ENCODE results near the gene INTS15.
"Not testable (repeated sequence)": the region's sequence is repeated elsewhere in the genome, so short reads cannot be mapped to it uniquely, and the experiment has no call there.

INTS15 gene

DNA sequence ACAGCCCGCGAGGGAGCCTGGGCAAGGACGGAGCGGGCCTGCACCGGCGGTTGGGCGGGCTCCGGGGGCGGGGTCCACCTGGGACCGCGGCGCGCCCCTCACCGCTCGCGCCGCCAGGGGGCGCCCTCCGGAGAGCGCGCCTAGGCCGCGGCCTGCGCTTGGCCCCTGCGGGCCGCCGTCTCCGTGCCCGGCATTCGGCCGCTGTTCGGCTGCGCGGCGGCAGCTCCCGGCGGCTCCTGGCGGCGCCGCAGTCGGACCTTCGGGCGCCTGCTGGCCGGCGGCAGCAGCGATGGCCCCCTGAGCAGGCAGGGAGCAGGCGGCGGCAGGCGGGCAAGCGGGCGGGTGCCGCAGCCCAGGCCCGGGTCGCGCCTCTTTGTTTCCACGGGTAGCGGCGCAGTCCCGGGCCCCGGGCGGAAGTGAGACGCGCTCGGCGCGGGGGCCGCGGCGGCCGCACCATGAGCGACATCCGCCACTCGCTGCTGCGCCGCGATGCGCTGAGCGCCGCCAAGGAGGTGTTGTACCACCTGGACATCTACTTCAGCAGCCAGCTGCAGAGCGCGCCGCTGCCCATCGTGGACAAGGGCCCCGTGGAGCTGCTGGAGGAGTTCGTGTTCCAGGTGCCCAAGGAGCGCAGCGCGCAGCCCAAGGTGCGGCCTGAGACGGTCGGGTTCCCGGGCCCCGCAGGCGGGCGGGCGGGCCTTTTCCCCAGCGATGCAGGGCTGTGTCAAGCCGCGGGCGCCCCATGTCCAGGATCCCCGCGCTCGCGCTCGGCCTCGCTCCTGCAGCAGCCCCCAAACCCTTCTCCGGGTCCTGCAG is at the start of gene INTS15:
INTS15 (plus strand) TSS at position 193 of the 816 bp plus-strand sequence; CDS start at position 456, 263 bp downstream.
- DNase-seq (ENCODE audit: low read depth) = peak; percentile 67

DNA sequence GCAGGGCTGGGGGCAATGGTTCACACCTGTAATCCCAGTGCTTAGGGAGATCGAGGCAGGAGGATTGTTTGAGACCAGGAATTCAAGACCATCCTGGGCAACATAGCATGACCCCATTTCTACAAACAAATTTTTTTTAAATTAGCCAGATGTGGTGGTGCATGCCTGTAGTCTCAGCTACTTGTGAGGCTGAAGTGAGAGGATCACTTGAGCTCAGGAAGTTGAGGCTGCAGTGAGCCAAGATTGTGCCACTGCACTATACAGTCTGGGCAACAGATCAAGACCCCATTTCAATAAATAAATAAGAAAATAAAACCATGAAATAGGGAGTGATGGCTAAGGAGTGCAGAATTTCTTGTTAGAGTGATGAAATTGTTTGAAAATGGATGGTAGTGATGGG is 47.5 kb upstream of the INTS15 start:
- no peak for DNase-seq (ENCODE audit: low read depth)

DNA sequence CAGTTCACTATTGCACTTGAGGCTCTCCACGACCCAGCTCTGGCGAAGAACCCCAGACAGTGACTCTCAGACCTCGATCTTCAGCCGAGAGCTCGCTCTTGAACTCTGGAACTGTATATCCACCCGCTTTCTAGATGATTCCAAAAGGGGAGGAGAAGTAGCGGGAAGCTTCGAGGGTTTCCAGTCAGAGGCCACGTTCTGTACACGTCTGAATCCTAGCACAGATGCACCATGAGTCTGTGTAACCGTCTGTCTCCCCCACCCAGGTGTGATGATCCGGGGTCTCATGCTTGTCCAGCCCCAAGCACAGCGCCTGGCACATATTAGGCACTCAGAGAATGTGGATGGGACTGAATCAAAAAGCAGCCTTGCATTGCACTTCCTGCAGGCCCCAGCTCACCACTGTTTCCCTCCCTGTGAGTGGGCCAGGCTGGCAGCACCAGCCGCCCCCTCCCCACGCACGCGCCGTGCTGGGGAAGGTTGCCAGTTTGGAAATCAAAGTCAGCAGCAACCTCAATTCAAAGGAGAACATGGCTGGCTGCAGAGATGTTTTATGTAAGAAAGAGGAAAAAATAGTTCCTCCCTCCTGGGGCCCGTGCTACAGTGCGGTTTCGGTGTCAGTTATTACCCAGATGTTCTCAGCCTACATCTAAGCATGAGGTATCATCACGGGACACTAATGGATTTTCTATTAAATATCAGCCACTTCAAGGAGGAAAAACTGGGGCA is 44.3 kb upstream of the INTS15 start:
- DNase-seq (ENCODE audit: low read depth) = no peak

DNA sequence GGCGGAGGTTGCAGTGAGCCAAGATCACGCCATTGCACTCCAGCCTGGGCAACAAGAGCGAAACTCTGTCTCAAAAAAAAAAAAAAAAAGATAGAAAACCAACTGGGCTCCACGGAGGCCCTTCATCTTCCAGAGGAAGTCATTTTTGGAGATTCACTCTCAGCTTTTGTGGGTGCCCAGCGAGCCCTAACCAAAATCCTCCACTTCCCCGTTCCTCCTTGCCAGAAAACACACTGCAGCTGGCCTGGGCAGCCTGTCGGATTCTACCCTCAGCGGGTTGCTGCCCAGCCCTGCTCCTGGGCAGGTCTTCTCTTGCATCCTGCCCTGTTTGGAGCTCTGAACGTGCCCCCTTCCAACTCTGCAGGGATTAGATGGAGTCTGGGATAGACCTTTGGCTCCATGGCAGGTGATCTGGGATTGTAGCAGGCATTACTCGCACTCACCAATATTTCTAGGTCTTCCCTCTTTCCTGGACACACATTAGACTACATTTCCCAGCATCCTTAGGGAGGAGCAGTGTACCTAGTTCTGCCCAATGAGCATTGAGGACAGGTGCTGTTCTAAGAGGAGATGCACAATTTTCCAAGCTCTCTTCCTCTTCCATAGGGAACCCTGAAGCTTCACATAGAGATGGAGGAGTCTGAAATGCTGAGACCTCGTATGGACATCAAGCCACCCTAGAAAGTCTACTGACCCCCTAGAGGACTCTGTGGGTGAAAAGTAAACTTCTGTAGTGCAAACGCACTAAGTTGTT is 43.1 kb upstream of the INTS15 start:
- DNase-seq (ENCODE audit: low read depth) = no peak

DNA sequence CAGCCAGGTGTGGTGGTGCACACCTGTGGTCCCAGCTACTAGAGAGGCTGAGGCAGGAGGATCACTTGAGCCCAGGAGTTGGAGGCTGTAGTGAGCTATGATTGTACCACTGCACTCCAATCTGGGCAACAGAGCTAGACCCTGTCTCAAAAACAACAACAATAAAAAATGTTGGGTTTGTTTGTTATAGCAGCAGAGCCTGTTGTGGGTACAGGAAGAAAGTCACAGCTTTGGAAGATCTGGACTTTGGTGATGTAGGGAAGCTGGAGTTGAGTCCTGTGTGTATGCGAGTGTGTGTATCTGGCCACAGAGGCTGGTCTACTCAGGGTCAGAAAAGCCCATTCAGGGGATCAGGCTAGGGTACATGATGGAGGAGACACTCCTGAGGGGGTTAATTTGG is 42.4 kb upstream of the INTS15 start:
- no peak for DNase-seq (ENCODE audit: low read depth)

DNA sequence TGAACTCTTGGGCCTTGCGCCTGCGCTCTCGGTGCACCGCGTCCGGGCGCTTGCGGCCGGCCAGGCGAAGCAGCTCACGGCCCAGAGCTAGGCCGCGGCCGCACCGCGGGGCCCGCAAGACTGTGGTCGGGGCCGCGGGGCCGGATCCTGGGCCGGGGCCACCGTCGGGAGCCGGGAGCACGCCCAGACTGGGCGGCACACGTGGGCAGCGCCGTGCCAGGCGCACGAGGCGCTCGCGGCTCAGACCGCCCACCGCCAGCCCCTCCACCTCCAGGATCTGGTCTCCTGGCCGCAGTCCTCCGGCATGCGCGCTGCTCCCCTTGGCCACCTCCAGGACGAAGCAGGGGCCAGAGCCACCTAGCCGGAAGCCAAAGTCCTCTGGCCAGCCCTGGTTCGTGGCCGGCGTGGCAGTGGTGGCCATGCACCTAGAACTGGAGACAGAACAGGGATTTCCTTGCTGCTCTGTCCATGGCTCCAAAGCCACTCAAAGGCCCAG is 38.8 kb upstream of the INTS15 start, which contains the start of gene GRID2IP:
GRID2IP (minus strand) TSS at position 446 of the 496 bp plus-strand sequence; CDS start at position 421, 25 bp downstream.
- DNase-seq (ENCODE audit: low read depth) = no peak

DNA sequence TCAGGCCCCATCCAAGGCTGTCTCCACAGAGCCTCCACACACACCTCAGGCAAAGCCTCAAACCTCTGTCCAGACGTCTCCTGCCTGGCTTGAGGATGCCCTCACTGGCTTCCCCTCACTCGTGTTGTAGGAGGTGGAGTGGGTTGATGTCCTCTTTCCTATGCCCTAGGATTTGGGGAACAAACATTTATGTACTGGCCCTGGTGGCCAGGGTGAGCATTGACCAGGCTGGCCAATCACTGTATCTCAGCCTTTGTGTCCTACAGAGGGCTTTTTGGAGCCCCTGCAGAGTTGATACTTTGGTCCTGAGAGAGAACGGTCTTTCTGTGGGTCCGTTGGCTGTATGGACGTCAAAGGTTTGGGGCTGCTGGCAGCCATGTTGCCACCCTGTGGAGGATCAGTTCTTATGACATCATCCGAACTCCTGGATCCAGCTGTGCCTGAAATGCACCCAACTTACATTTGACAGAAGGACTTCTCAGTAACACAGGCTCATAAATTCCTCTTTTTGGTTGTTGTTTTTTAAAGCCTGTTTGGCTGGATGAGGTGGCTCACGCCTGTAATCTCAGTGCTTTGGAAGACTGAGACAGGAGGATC is 36.3 kb upstream of the INTS15 start:
- DNase-seq (ENCODE audit: low read depth) = no peak

DNA sequence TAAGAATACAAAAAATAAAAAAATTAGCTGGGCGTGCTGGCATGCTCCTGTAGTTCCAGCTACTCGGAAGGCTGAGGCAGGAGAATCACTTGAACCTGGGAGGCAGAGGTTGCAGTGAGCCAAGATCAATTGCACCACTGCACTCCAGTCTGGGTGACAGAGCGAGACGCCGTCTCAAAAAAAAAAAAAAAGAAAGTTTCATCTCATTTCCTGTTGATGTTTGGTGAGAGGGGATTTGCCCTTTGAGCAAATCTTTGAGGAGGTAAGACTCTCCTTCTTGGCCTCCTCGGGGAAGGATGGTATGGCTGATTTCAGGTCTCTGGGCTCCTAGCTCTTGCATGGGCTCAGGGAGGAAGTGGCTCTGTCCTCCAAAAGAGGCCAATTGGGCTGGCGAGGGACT is 35.0 kb upstream of the INTS15 start:
- no peak for DNase-seq (ENCODE audit: low read depth)

DNA sequence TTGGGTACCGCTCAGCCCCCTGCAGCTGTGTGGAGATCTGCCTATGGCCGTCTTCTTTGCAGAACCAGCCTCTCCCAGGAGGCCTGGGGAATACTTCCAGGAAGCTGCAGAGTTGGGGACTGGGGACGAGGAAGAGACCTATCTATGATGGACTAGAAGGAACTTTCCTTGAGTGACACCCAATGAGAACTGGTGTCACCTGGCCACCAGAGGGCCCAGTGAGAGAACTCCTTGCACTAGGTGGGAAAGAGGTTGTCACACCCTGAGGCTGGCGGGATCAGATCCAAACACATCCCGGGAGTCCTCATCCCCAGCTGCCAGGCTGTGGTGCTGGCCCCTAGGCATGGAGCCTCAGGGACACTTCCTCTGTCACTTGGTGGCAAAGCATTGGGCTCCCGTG is 33.6 kb upstream of the INTS15 start:
- DNase-seq (ENCODE audit: low read depth) = no peak

DNA sequence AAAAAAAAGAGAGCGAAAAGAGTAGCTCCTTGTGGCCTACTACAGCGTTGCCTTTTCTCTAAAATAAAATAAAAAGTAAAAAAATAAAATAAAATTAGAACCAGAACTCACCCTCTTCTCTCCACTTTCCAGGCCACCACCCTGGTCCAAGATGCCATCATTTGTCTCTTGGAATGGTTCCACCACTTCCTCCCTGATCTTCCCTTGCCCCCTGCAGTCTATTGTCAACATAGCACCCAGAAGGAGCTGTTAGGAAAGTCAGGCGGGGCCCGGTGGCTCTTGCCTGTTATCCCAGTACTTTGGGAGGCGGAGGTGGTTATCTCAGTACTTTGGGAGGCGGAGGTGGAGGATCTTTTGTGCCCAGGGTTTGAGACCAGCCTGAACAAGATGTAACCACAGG is 31.0 kb upstream of the INTS15 start:
- no peak for DNase-seq (ENCODE audit: low read depth)

DNA sequence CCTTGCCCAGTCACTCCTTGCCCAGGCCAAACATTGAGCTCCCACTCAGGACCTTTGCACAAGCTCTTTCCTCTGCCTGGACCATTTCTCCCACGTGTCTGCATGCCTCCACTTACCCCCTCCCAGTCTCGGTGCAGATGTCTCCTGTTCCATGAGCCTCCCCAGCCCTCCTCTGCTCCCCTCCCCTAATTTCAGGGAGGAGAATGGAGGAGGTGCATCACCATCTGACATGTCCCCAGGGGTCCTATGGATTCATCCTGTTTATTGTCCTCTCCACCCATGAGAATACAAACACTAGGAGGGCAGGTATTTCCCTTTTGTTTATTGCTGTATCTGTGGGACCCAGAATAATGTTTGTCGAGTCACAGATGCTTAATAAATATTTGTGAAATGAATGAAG is 29.9 kb upstream of the INTS15 start:
- DNase-seq (ENCODE audit: low read depth) = no peak

DNA sequence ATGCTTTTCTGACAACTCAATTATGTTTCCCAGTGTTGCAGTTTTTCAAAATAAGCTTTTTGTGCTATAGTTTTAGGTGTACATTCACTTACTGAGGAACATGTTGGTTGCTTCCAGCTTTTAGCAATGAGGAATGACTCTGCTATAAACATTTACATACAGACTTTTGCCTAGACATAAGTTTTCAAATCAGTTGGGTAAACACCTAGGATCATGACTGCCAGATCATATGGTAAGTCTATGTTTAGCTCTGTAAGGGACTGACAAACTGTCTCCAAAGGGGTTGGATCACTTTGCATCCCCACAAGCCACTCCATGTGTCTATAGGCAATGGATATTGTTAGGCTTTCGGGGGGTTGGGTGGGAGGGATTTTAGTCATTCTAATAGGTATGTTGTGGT is 27.7 kb upstream of the INTS15 start:
- DNase-seq (ENCODE audit: low read depth) = no peak

DNA sequence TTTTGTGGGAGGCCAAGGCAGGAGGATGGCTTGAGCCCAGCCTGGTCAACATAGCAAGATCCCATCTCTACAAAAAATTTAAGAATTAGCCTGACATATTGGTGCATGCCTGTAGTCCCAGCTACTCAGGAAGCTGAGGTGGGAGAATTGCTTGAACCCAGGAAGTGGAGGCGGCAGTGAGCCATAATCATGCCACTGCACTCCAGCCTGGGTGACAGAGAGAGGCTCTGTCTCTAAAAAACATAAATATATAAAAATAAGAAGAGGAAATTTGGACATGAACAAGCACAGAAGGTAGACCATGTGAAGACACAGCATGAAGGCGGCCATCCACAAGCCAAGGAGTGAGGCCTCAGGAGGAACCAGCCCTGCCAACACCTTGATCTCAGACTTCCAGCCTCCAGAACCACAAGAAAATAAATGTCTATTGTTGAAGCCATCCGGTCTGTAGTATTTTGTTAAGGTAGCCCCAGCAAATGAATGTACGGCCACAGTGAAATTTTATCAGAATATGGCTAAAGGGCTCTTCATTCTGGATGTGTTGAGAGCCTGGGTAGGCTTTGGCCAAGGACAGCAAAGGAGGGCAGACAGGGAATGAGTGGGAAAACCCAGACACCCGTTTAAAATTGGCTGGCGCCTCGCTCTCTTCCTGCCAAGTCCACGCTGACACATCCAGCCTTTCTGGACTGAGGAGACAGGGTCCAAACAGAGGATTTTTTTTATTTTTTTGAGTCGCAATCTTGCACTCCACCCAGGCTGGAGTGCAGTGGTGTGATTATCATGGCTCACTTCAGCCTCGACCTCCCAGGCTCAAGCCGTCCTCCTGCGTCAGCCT is 25.7 kb upstream of the INTS15 start:
- DNase-seq (ENCODE audit: low read depth) = no peak

DNA sequence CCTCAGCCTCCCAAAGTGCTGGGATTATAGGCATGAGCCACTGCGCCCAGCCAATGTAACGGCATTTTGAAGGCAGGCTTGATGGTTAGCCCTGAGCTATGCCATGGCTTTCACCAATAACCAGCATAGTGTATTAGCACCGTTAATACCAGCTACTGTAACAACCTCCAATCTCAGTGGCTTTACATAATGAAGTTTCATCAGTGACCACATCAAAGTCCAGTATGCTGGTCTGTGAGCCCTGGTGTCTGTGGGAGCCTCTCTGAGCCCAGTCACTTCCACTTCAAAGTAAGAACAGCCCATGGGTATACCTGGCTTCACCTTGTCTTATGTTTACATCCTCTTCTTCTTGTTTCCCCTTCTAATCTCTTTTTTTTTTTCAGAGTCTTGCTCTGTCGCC is 24.2 kb upstream of the INTS15 start:
- DNase-seq (ENCODE audit: low read depth) = no peak

DNA sequence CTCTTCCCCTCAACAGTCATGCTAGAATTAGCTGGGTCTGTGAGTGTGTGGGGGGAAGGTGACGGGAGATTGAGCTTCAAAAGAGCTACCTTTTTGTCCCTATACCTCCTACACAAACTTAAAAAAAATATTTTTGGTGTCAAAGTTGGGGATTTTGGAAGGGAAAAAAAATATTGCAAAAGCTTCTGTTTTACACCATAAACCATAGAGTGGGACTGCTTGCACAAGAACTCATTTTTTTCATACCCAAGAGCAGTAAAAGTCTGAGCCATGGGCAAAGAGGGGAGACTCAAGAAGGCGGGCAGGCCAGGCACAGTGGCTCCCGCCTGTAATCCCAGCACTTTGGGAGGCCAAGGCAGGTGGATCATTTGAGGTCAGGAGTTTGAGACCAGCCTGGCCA is 21.9 kb upstream of the INTS15 start:
- DNase-seq (ENCODE audit: low read depth) = no peak

DNA sequence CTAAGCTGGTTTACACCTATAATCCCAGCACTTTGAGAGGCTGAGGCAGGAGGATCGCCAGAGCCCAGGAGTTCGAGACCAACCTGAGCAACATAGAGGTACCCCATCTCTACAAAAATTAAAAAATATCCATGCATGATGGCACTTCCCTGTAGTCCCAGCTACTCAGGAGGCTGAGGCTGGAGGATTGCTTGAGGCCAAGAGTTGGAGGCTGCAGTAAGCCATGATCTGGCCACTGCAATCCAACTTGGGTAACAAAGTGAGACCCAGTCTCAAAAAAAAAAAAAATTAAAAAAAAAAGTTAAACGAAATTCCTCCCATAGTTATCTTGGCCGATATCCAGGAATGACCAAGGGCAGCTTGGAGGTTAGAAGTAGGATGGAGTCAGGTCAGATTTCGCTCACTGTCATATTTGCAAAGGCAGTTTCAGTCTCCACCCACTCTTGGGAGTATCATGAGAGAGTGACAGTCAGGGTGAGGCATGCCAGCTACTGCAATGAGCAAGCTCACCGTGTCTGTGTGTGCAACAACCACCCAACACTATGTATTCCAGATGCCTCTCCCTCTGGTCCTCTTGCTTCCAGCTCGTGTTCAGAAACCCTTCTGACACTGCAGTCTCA is 18.6 kb upstream of the INTS15 start:
- DNase-seq (ENCODE audit: low read depth) = no peak

DNA sequence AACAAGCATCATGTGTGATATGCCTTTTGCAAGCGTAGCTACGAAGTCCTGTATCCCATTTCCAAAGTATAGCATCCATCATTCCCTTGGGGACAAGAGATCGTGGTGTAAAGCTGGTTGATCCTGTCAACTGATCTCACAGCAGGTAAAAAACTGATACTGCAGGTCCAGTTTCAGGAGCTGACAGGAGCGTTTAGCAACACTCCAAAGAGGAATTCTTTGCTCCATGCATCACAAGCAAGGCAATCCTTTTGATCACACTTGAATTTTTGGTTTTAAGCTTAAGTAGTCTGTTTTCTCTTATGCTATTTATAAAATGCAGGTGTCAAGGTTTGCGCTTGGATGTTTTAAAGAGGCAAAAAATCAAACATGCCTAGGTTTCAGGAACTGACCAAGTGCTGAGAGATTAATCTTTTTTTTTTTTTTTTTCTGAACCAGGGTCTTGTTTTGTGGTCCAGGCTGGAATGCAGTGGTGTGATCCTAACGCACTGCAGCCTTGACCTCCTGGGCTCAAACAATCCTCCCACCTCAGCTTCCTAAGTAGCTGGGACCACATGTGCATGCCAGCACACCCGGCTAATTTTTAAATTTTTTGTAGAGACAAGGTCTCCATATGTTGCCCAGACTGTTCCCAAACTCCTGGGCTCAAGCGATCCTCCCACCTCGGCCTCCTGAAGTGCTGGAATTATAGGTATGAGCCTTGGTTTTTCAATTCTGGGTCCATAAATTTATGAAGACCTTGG is 14.4 kb upstream of the INTS15 start:
- no peak for DNase-seq (ENCODE audit: low read depth)

DNA sequence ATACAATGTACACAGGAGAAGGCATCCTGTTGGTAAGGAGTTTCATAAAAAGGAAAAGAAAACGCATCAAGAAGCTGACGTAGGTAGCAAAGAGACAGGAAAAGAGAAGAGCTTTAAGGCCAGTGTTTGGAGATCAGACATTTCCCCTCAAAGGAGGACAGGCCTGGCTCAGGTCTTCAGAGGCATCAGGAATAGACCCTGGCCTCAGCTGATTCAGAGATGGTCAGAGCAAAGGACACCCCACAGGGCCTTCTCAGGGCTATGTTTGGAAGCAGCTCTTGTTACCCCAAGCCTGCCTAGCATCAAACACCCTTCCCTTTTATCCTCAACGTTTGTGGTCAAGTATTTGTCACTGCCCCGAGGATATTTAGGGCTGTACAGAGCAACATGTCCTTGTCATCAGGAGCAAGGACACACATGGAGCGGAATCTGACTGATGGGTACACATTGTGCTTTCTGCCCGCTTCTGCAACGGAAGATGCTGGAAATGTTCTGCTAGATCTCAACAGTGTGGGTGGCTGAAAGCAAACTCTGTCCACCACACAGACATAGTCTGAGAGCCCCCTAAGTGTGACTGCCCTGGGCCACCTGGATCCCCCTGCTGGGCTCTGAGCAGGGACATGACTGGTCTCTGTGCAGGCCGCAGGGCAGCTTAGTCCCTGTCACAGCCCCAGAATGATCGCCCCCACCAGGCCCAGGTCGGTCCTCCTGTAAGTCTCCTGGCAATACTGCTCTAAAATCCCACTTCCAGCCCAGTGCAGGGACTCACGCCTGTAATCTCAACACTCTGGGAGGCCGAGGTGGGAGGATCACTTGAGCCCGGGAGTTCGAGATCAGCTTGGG is 13.6 kb upstream of the INTS15 start:
- DNase-seq (ENCODE audit: low read depth) = no peak

DNA sequence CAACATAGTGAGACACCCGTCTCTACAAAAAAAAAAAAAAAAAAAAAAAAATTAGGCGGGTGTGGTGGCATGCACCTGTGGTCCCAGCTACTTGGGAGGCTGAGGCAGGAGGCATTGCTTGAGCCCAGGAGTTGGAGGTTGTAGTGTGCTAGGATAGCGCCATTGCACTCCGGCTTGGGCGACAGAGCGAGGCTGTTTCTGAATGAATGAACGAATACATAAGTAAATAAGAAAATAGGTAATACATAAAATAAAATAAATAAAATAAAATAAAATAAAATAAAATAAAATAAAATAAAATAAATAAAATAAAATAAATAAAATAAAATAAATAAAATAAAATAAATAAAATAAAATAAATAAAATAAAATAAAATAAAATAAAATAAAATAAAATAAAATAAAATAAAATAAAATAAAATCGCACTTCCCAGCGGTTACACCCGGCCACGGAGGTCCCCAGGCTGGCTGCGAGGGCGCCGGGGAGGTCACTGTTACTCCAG is 12.9 kb upstream of the INTS15 start:
- DNase-seq (ENCODE audit: low read depth) = not testable (repeated sequence)
